Limb (tissue), 2 donors: ENCODE data around the gene DCDC2C.

Experiments used
- DNase-seq, 2 donors: peaks; one replicate each; pipeline ENCODE4 v3.0.0-alpha.2; 2016; ENCODE audit errors: extremely low spot score in 2 of 2

The DCDC2C gene

DNA sequence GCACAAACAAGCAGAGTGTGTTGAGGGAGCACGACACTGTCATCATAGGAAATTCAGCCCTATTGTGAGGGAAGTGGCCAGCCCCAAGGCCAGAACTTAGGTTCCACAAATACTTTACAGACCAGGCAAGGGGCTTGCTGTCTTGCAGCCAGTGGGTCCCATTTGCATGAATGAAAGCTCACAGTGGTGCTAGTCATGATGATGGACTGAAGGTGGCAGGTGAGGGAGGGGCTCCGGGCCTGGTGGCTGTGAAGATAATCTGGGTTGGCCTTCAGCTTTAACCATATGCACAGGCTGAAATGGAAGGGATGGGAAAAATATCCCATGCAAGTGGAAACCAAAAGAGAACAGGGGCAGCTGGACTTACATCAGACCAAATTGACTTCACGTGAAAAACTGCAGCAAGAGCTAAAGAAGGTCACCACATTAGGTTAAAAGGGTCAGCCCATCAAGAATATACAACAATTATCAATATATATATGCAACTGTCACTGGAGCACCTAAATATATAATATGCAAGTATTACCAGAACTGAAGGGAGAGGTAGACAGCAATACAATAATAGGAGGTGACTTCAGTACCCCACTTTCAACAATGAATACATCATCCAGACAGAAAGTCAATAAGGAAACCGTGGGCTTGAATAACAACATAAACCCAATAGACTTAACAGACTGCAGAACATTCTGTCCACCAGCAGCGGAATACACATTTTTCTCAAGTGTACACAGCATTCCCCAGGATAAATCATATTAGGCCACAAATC, 39.6 kb downstream of the DCDC2C start:
- DNase-seq, result no peak

DNA sequence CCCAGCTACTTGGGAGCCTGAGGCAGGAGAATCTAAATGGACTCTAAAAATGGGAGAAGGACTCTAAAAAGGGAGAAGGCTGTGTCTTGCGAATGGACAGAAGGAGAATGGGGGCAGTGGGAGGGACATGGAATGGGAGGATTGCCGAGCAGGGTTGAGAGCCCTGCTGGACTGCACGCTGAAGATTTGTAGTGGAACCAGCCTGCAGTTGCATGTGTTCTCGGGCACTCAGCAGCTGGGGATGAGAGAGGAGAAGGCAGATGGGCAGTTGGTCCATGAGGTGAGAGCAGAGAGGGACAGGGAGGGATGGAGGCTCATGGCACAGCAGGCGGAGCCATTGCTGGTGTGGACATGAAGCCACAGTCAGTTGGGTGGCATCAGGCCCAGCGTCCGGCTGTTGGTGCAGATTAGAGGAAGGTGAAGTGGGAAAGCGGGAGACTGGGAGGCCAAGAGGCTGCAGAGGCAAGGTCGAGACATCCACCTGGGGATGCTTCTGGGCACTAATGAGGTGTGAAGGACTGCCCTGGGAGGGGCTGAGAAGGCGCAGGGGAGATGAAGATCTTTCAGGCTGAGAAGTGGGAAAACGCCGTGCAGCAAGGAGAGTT, 40.7 kb downstream of the DCDC2C start:
- no peak for DNase-seq

DNA sequence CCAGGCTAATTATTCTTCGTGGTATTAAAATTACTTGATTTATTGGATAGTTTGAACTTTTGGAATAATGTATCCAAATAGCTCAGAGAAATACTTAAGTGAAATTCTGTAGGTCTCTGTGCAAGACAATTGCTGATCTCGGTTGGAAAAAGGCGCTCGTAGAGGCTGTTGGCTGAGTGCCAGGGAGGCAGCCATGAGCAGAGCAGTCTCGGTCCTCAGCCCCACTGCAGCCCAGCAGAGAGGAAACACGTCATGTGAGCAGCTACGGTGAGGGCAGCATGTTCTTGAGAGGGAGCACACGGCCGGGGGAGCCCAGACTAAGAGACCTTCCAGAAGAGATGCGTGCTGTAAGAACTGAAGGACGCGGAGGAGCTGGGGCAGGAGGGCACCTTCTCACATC, 42.5 kb downstream of the DCDC2C start:
- DNase-seq, result no peak

DNA sequence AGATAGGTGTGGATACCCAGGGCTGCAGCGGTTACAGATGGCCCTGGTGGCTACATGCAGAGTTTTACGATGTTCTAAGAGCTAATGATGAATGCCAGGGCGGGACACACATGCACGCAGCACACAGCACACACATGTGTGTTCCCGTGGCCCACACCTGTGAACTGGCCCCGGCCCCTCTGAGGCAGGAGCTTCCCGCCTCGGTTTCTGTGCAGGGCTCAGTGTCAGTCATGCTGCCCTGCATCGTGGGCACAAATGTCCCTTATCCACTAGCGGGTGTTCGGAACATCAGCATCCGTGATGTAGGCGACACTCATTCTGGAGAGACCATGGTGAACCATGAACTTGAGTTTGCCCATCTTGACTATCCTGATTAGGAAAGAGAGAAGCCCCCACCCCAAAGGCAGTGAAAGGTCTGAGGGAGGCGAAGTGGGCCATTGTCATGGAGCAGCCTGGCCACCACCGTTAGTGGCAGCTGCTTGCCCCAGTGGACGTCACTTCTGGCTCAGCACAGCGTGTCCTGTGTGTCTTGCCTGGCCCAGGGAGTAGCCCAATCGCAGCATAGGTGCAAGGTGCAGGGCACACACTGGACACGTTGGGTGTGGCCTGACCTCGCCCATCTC, 43.8 kb downstream of the DCDC2C start:
- DNase-seq, result no peak

DNA sequence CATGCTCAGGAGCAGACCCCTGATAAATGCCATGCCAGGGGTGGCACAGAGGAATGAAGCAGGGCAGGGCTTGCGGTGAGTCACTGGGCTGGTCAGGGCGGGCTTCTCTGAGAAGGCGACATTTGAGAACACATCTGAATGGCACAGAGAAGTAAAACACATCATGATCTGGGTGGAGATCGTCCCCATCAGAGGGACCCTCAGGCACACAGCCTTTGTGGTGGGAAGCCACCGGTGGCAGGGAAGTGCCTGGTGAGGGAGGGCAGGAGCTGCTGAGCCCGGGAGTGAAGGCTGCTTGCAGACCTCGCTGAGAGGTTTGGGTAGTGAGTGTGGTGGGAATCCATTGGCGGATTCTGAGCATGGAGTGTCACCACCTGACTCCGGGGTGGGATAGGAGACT, 44.5 kb downstream of the DCDC2C start:
- no peak for DNase-seq

DNA sequence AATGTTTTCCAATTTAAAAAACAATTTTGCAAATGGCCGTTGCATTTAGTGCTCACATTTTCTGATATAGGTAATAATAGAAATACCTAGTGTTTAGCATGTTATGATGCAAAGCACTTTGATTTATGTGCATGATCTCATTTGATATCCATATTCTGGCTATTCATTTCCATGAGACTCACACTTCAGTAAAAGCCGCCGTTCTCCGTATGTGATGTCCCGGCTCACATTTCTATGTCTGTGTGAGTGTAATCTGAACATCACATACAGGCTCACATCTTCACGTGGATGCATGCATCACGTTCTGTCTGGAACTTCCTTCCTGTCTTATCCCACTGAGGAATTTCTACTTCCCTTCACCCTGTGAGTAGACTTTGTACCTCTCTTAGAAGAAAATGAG, 45.8 kb downstream of the DCDC2C start:
- no peak for DNase-seq

DNA sequence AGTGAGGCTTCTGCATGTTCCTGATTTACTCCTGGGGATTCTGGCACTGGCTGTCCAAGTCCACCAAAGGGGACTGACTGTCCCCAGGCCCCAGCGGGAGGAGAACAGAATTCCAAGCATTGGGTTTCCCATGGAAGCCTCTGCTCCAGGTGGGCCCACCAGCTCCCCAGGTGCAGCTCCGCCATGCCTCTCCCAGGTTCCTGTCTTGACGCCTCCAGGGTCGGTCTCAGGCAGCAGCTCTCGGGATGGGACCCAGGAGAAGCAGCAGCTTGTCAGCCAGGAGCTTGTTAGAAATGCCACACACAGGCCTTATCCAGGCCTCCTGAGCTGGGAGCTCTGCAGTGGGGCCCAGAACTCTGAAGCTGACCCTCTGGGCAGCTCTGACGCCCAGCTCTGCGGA, 47.9 kb downstream of the DCDC2C start:
- no peak for DNase-seq

DNA sequence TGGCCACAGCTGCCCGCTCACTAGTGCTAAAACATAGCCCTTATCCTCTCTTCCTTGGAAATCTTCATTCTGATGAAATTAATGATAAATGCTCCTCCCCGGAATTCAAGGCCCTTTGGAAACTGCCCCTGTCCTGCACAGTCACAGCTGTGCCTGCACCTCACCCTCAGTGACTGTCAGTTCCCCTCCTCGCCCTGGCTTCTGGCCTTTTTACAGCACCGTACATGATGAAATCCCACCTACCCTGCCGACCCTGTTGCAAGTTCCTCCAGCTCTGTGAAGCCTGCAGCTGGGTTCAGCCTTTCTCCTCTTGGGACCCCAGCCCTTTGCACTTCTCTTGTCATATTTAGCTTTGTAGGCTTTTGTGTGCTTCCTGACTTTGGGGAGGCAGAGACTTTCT, 48.4 kb downstream of the DCDC2C start:
- DNase-seq, result no peak

DNA sequence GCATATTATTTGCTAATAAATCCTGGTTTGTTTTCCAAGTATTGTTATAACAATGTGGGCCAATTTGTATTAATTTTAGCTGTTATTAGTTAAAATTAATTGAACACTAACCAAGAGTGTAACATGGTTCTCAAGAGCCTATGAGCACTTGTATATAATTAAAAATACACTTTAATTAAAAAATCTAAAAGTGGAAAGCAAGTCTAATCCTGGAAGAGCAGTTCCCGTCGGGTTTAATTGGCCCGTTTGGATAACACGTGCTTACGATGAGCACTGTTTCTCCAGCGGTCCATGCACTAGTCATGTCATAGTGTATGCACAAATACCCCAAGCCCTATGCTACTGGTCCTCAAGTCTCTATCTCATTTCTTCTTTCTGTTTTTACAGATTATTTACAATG, 49.0 kb downstream of the DCDC2C start:
- DNase-seq, result no peak

DNA sequence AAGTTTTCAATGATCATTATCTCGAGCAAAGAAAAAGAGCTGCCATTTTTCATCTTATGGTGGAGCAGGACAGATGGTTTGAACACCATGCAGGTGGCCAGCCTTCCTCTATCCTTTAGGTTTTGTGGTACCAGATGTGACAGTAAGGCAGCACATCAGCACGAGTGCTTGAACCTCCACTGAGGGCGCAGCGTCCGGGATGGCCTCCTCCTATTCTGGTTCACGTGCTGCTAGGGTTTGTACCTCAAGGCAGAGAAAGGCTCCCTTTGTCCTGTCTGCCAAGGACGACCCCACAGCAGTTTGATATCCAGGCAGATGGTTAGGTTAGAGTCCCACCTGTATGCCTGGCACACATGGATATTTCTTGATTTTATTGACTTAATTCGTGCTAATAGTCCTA, 50.2 kb downstream of the DCDC2C start:
- DNase-seq, result no peak

DNA sequence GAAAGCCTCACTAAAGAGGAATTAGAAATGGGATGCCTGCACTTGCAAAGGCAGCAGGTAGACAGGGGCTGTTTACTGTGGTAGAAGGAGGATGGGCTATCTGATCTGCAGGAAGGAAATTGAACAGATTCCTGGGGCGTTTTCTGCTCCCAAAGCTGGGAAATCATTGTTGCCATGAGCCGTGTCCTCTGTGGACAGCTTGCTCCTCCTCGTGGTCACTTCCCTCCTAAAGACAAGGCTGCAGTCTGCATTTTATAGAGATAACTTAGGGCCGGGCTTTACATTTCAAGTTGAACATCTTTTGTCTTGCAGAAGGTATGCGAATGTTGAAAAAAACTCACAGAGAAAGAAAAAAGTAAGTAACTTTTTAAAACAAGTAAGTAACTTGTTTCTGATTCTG, 50.9 kb downstream of the DCDC2C start:
- no peak for DNase-seq

DNA sequence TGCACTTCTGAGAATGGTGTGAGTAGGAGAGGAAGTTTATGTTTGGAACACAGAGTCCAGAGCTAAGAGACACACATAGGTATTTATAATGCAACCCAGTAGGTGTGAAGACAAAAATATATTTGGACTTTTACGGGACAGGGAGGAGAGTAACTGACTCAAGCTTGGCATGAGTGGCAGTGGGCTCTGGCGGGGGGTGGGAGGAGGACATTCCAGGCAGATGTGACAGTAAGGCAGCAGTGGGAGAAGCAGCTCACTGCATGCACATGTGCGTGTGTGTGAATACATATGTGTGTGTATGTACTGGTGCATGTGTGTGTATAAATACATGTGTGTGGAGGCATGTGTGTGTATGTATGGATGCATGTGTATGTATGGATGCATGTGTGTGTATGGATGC, 51.4 kb downstream of the DCDC2C start:
- DNase-seq, result no peak

DNA sequence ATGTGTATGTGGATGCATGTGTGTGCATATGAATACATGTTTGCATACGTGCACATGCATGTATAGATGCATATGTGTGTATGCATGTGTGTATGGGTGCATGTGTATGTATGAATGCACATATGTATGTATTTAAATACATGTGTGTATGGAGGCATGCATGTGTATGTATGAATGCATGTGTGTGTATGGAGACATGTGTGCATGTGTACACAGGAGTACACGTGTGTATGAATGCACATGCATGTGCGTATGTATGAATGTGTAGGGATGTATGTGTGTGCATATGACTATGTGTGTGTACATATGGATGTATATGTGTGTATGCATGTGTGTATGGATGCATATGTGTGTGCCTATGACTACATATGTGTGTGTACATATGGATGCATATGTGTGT, 51.9 kb downstream of the DCDC2C start:
- no peak for DNase-seq

DNA sequence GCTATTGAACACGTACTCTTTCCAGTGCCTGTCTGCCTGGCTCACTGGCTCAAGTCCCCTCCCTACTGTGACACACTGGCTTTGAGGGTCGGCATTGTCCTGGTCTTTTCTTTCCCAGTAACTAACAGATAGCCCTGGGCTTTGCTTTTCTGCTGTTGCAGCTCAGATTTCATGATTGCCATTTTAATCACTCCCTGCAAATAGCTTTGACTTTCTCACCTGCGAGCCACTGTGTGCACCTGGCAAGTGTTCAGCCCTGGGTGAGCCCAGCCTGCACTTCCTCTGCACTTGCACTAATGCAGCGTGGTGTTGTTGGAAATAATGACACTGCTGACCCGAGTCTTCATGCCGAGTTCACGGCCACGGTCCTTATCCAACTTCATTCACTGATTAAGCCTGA, 52.9 kb downstream of the DCDC2C start:
- no peak for DNase-seq

DNA sequence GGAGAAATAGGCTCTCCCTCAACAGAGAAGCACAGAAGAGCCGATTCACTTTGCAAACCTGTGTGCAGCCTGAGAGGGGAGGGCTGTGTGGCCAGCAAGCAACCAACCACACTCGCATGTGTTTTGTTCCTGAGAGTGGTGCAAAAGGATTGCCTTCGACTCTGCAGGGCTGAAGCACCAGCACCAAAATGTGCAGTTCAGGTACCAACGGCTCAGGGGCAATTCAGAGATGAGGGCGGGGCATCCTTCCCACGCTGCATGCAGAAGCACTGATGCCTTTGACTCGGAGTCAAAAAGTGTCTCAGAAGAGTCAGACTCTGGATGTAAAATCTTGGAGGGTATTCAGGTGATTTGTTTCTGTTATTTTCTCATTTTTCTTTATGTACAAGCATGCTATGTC, 55.5 kb downstream of the DCDC2C start:
- DNase-seq, result no peak

DNA sequence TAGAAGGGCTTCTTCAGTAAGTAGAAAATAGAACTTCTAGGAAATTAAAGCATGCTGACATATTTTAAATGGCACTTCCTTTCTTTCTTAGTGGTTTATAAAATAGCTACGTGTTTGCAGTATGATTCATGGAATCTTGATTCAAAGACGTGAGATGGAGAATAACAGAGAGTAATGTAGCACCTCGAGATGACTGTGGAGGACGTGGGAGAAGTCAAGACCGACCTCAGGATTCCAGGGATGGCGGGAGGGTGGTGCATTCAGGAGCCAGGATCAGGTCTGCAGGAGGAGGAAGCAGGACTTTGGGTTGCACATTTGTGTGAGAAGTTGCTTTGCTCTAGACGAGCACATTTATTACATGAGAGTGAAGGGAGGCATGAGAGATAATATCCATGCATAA, 56.0 kb downstream of the DCDC2C start:
- DNase-seq, result no peak

DNA sequence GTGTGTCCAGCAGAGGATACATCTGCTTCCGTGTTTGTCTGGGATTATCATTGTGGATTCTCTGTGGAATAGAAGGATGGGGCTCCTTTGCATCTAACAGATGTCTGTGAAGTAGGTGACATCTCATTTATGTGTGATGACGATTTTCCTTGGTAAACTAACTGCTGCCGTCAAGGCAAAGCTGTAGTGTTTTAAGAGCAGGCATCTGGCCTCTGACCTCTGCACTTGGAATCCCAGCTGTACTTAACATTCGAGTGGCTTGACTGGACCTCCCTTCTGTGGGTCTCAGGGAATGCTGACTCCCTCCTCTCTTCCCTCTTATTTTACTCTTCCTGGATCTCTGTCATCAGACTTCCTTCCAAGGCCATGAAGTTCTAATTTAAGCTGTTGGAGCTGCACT, 56.4 kb downstream of the DCDC2C start:
- no peak for DNase-seq

DNA sequence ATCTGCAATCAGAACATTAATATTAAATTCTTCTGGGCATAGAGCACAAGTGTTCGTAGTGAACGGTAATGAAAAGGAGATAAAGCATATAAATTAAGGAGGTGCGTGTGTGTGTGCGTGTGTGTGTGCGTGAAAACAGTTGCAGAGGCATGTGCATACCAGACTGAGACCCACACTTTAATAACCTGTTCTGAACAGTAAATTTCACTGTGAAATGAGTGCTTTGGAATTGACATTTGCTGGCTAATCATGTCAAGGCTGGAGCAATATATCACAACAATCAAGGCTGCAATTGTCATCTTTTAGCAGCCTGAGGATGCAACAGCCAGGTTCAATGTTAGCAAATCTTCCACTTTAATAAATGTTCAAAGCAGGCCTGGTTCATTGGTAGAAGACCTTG, 57.9 kb downstream of the DCDC2C start:
- no peak for DNase-seq

DNA sequence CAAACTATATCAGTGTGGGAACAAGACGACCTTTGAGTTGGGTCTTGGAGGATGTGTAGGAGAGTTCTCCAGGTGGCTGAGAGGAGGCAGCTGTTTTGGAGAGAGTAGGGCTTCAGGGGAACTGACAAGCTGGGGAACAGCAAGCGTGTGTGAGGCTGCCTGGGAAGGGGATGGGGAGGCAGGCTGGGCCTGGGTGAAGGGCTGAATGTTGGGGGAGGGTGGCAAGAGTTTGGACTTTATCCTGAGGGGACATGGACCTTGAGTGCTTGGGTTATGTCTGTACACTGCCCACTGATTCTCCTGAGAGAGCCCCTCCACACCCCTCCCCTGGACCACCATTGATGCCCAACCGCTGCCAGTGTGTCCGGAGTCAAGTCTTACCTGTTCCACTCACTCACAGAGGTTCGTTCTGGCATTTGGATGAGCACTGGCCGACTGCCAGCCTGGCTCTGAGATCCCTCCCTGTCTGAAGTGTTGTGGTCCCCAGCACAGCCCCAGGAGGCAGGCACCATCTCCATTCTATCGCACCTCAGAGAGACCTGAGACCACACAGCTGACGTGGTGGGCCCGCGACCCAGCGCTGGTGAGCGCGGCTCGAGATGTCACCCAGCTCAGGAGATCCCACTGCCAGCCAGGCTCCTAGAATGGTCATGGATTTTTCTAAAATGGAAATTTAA, 59.5 kb downstream of the DCDC2C start:
- DNase-seq, result no peak

DNA sequence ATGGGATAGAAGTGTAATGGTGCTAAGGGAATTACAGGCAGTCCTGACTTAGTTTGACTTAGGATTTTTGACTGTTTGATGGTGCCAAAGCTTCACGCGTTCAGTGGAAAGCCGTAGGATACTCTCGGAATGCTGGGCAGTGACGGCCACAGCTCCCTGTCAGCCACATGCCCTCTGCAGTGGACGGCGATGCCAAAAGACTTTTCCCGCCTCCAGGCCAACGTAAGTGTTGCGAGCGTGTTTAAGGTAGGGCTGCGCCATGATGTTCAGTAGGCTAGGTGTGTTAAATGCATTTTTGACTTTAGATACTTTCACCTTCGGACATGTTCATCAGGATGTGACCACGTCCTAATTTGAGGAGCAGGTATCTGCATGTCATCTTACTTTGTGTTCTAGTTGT, 63.4 kb downstream of the DCDC2C start:
- DNase-seq, result no peak

DNA sequence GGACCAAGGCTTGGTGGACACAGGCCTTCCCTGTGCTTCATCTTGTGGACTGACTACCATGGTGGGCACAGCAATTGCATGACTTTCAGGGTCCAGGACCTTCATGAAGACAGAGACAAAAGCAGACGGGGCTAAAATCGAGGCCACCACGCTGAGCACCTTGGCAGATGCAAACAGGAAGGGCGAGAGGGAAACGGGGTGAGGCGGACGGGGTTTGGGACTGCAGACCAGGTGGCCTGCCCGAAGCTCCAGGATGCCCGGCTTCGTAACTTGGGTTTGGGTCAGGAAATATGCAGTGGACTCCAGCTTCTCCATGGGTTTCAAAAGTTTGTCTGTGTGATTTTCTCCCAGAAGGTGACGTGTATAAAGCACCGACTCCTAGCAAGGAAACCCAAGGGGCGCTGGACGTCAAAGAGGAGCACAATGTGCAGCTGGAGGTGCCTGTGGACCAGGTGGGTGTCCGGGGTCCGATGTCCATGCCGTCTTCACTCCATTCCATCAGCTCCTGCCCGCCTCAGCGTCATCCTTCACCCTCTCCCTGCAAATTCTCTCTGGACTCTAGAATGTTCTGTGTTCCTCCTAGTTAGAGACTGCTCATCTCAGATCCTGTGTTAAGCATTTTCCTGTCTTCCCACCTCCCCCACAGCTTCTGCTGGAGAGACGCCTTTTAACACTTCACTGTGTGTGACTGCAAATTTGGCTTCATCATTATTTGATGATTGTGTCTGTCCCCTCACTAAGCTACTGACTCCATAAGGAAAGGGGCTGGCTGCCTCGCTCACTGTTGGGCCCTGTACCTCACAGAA, 65.8 kb downstream of the DCDC2C start:
- DNase-seq, result no peak

DNA sequence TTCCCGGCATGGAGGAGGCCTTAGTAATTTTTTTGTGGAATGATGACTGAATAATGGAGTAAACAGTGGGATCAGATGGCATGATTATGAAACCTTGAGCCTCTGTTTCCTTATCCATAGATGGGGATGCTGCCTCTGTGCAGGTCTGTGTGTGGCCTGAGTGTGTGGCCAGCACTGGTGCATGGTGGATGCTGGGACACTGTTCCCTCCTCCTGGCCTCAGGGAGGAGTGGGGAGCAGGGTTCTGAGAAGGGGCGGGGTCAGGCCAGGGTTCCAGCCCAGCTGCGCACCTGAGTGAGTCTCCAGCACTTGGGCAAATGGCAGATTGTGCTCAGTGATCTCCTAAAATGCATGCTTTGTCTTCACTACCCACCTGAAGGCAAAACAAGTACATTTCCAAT, 66.4 kb downstream of the DCDC2C start:
- DNase-seq, result no peak
